ENCODE results near the gene WDFY4.

Gene WDFY4

GRCh38 chr10:48653347-48653746 is 31.3 kb upstream of the WDFY4 start:
- no peak for DNase-seq
- no peak overlapping the region for H3K9ac ChIP-seq (ENCODE audit: low read length)
- H2AFZ ChIP-seq (ENCODE audit: low read depth, low read length), result no peak overlapping the region
- no peak overlapping the region for H3K4me2 ChIP-seq (ENCODE audit: low read length, poor library complexity, severe bottlenecking)
- H2BK5ac ChIP-seq (ENCODE audit: low read depth, low read length, poor library complexity, severe bottlenecking), result no peak overlapping the region
- no peak overlapping the region for H2BK12ac ChIP-seq (ENCODE audit: low read length in 2 of 2)
- H2AK5ac ChIP-seq (ENCODE audit: low read length, severe bottlenecking), result no peak overlapping the region
- H3K9me3 ChIP-seq (ENCODE audit: control insufficient read depth, low read length), result no peaks in the 10 kb centered on the region
- H3K79me1 ChIP-seq (replicated peaks; ENCODE audit: low read length, poor library complexity, severe bottlenecking), result peaks cover 2% of the 10 kb centered on the region
- H3K27me3 ChIP-seq (ENCODE audit: control insufficient read depth in 1 of 2, insufficient read depth in 1 of 2, low read length in 2 of 2), result peaks cover 0 to 5% of the 10 kb centered on the region in 2 experiments
- H3K27ac ChIP-seq (ENCODE audit: low read length, poor library complexity, severe bottlenecking), result no peak overlapping the region
- peaks cover 0 to 9% of the 10 kb centered on the region in 2 experiments for H3K36me3 ChIP-seq (ENCODE audit: control insufficient read depth in 1 of 2, insufficient read depth in 2 of 2, low read depth in 1 of 2, low read length in 2 of 2)
- H3K23ac ChIP-seq (ENCODE audit: low read length in 2 of 2), result no peak overlapping the region
- peaks cover 19% of the 10 kb centered on the region for H3K4me1 ChIP-seq (ENCODE audit: control insufficient read depth, insufficient read depth, low read depth, low read length)
- no peak overlapping the region for H3K18ac ChIP-seq (ENCODE audit: low read depth in 1 of 2, low read length in 2 of 2)
- 89% methylated on average over 5 of the region's 5 CpGs for WGBS
- H4K8ac ChIP-seq (ENCODE audit: low read length), result no peak overlapping the region
- no peak overlapping the region for H4K91ac ChIP-seq (ENCODE audit: low read length)
- H3K4ac ChIP-seq (ENCODE audit: low read depth in 1 of 2, low read length in 2 of 2), result no peak overlapping the region
- H2BK120ac ChIP-seq (ENCODE audit: low read depth, low read length), result no peak overlapping the region
- H3K4me3 ChIP-seq (ENCODE audit: insufficient read depth in 1 of 2, low read depth in 1 of 2, low read length in 2 of 2), result no peak overlapping the region
- no peak overlapping the region for H3K14ac ChIP-seq (ENCODE audit: low read length in 2 of 2)
- H2BK15ac ChIP-seq (ENCODE audit: low read depth, poor library complexity, severe bottlenecking), result no peak overlapping the region

DNA sequence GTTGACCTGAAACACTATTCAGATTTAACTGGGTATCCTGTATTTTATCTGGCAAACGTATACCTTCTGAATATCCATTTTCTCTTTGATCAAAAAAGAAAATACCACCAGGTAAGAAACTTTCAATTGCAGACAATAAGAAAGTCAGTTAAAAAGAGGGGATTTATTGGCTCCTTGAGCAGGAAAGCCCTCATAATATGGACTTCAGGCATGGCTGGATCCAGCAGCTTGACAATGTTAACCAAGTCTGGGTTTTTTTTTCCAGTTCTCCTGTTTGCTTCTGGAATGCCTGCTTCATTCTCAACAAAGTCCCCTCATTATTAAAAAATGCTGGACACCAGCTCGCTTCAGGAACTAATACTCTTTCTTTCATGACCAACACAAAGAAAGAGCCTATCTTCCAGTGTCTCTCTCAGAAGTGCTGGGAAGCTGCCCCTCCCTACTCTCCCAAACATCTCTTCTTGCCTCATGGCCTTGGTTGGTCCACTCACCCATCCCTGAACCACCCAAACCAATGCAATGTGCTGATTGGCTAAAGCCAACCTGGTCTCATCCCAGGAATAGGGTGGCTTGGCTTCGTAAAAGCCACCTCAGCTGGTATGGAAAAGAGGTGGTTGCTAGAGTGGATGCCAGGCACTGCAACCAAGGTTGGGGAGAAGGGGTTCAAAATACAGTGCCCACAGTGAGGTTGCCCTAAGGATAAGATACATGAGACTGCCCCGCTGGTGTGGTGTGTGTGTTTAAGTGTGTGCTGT is 30.6 kb upstream of the WDFY4 start:
- H2AK5ac ChIP-seq (ENCODE audit: low read length, severe bottlenecking), result no peak overlapping the region
- peaks cover 2% of the 10 kb centered on the region for H3K79me1 ChIP-seq (replicated peaks; ENCODE audit: low read length, poor library complexity, severe bottlenecking)
- H3K9ac ChIP-seq (ENCODE audit: low read length), result peak overlapping the region; percentile 30
- no peak overlapping the region for H2BK15ac ChIP-seq (ENCODE audit: low read depth, poor library complexity, severe bottlenecking)
- H3K27me3 ChIP-seq (ENCODE audit: control insufficient read depth in 1 of 2, insufficient read depth in 1 of 2, low read length in 2 of 2), result peaks cover 0 to 11% of the 10 kb centered on the region in 2 experiments
- no peak overlapping the region for H2BK5ac ChIP-seq (ENCODE audit: low read depth, low read length, poor library complexity, severe bottlenecking)
- H3K18ac ChIP-seq (ENCODE audit: low read depth in 1 of 2, low read length in 2 of 2), result no peak overlapping the region
- H3K4me3 ChIP-seq (ENCODE audit: insufficient read depth in 1 of 2, low read depth in 1 of 2, low read length in 2 of 2), result peak overlapping the region in 1 of 2 experiments; percentile 45
- H2BK120ac ChIP-seq (ENCODE audit: low read depth, low read length), result no peak overlapping the region
- no peak overlapping the region for H4K91ac ChIP-seq (ENCODE audit: low read length)
- H4K8ac ChIP-seq (ENCODE audit: low read length), result no peak overlapping the region
- H3K4ac ChIP-seq (ENCODE audit: low read depth in 1 of 2, low read length in 2 of 2), result no peak overlapping the region
- H3K9me3 ChIP-seq (ENCODE audit: control insufficient read depth, low read length), result no peaks in the 10 kb centered on the region
- H3K23ac ChIP-seq (ENCODE audit: low read length in 2 of 2), result no peak overlapping the region
- no peak overlapping the region for H3K4me2 ChIP-seq (ENCODE audit: low read length, poor library complexity, severe bottlenecking)
- H3K4me1 ChIP-seq (ENCODE audit: control insufficient read depth, insufficient read depth, low read depth, low read length), result peaks cover 19% of the 10 kb centered on the region
- no peak overlapping the region for H3K27ac ChIP-seq (ENCODE audit: low read length, poor library complexity, severe bottlenecking)
- H2BK12ac ChIP-seq (ENCODE audit: low read length in 2 of 2), result no peak overlapping the region
- H3K36me3 ChIP-seq (ENCODE audit: control insufficient read depth in 1 of 2, insufficient read depth in 2 of 2, low read depth in 1 of 2, low read length in 2 of 2), result peaks cover 0 to 7% of the 10 kb centered on the region in 2 experiments
- no peak overlapping the region for H2AFZ ChIP-seq (ENCODE audit: low read depth, low read length)
- 96% methylated on average over 2 of the region's 4 CpGs for WGBS
- H3K14ac ChIP-seq (ENCODE audit: low read length in 2 of 2), result no peak overlapping the region
- DNase-seq, result no peak

DNA sequence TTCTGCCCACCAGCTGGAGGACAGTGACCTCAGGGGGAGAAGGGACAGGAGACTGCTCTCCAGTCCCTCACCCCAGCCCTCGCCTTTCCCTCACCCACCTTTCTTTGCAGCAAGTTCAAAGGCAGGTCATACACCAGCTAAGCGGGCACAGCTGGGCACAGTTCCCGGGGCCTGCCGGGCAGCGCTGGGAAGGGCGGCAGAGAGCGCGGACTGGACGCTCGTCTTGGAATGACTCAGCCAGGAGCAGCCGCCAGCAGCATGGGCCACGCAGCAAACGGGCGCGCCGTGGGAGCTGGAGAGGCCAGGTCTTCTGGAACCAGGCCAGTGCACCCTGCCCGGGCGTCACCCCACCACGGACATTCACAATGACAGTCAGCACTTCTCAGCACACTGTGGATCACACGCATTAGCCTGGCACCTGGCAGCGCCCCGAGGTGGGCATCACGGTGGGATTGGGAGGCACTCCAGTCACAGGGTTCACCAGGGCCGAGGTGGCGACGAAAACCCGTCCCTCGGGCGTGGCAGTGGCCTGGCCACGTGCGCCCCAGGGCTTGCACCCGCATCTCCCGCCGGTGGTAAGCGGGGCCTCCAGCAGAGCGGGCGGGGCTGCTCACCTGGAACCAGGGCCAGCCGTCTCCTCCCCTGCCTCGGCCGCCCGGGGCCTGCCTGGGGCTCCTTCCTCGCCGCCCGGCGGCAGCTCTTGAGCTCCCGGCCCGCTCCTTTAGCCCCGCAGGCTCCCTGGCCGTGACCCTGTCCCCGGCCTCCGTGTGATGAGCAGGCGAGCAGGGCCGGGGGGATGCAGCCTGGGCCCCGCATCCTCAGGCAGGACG is 29.0 kb upstream of the WDFY4 start:
- 43% methylated on average over 50 of the region's 55 CpGs for WGBS
- peak overlapping the region; percentile 13 to 48 for H3K4ac ChIP-seq (ENCODE audit: low read depth in 1 of 2, low read length in 2 of 2)
- no peak overlapping the region for H3K27ac ChIP-seq (ENCODE audit: low read length, poor library complexity, severe bottlenecking)

More for the DNA sequence above, 29.0 kb upstream of the WDFY4 start:
- Histone ChIP-seq H4K91ac (ENCODE audit: low read length) (peak overlapping the region; percentile 76), H2BK5ac (ENCODE audit: low read depth, low read length, poor library complexity, severe bottlenecking) (no peak overlapping the region), H3K9me3 (ENCODE audit: control insufficient read depth, low read length) (no peaks in the 10 kb centered on the region), H3K14ac (ENCODE audit: low read length in 2 of 2) (peak overlapping the region in 1 of 2 experiments; percentile 68), H3K18ac (ENCODE audit: low read depth in 1 of 2, low read length in 2 of 2) (peak overlapping the region; percentile 1 to 75), H3K4me2 (ENCODE audit: low read length, poor library complexity, severe bottlenecking) (peak overlapping the region; percentile 84), H3K9ac (ENCODE audit: low read length) (peak overlapping the region; percentile 86), H2AK5ac (ENCODE audit: low read length, severe bottlenecking) (no peak overlapping the region), H4K8ac (ENCODE audit: low read length) (peak overlapping the region; percentile 94), H2BK120ac (ENCODE audit: low read depth, low read length) (peak overlapping the region; percentile 87), H3K23ac (ENCODE audit: low read length in 2 of 2) (no peak overlapping the region), H2BK12ac (ENCODE audit: low read length in 2 of 2) (peak overlapping the region; percentile 69 to 87), H3K4me3 (ENCODE audit: insufficient read depth in 1 of 2, low read depth in 1 of 2, low read length in 2 of 2) (peak overlapping the region; percentile 49 to 87), H3K4me1 (ENCODE audit: control insufficient read depth, insufficient read depth, low read depth, low read length) (peaks cover 19% of the 10 kb centered on the region), H2BK15ac (ENCODE audit: low read depth, poor library complexity, severe bottlenecking) (peak overlapping the region; percentile 33), H2AFZ (ENCODE audit: low read depth, low read length) (peak overlapping the region; percentile 6), H3K79me1 (replicated peaks; ENCODE audit: low read length, poor library complexity, severe bottlenecking) (peaks cover 2% of the 10 kb centered on the region), H3K27me3 (ENCODE audit: control insufficient read depth in 1 of 2, insufficient read depth in 1 of 2, low read length in 2 of 2) (peaks cover 0 to 12% of the 10 kb centered on the region in 2 experiments), H3K36me3 (ENCODE audit: control insufficient read depth in 1 of 2, insufficient read depth in 2 of 2, low read depth in 1 of 2, low read length in 2 of 2) (peaks cover 0 to 5% of the 10 kb centered on the region in 2 experiments)
- DNase-seq, result peak; percentile 37
